ENCODE results near the gene PPBP. TPM values are rescaled to one million over a fixed set of nuclear protein-coding genes. Genes with fewer than 3 reads are reported as not detected.

Gene PPBP
- total RNA-seq, 1 experiment from 2014 or later, result not detected

GRCh38 chr4:74021601-74022000 is 33.6 kb upstream of the PPBP start:
- H3K27ac ChIP-seq (ENCODE audit: low read length), result no peak overlapping the region
- H3K27me3 ChIP-seq (ENCODE audit: low read length), result no peaks in the 10 kb centered on the region
- H3K79me2 ChIP-seq (ENCODE audit: low read length), result no peaks in the 10 kb centered on the region
- no peak for DNase-seq
- no peak overlapping the region for H3K9ac ChIP-seq (ENCODE audit: low read length)
- no peak overlapping the region for H2AFZ ChIP-seq (ENCODE audit: low read length)
- no peaks in the 10 kb centered on the region for H3K9me3 ChIP-seq (ENCODE audit: low read length)
- H3K4me3 ChIP-seq (ENCODE audit: low read length), result no peak overlapping the region
- H3K4me2 ChIP-seq (ENCODE audit: low read depth, low read length, poor library complexity, severe bottlenecking), result no peak overlapping the region
- H3K4me1 ChIP-seq (ENCODE audit: low read length), result no peaks in the 10 kb centered on the region
- H4K20me1 ChIP-seq (ENCODE audit: insufficient read depth, low read depth, low read length), result no peaks in the 10 kb centered on the region
- H3K36me3 ChIP-seq (ENCODE audit: insufficient read depth, low read length), result no peaks in the 10 kb centered on the region
- no peaks in the 10 kb centered on the region for H3K9me2 ChIP-seq (replicated peaks; ENCODE audit: insufficient read depth, low read length)

GRCh38 chr4:74018771-74019170 is 30.8 kb upstream of the PPBP start:
- H3K27me3 ChIP-seq (ENCODE audit: low read length), result no peaks in the 10 kb centered on the region
- no peaks in the 10 kb centered on the region for H3K9me2 ChIP-seq (replicated peaks; ENCODE audit: insufficient read depth, low read length)
- DNase-seq, result no peak
- H3K9ac ChIP-seq (ENCODE audit: low read length), result no peak overlapping the region
- no peaks in the 10 kb centered on the region for H4K20me1 ChIP-seq (ENCODE audit: insufficient read depth, low read depth, low read length)
- H3K36me3 ChIP-seq (ENCODE audit: insufficient read depth, low read length), result no peaks in the 10 kb centered on the region
- H2AFZ ChIP-seq (ENCODE audit: low read length), result no peak overlapping the region
- H3K27ac ChIP-seq (ENCODE audit: low read length), result no peak overlapping the region
- no peaks in the 10 kb centered on the region for H3K4me1 ChIP-seq (ENCODE audit: low read length)
- H3K4me2 ChIP-seq (ENCODE audit: low read depth, low read length, poor library complexity, severe bottlenecking), result no peak overlapping the region
- H3K9me3 ChIP-seq (ENCODE audit: low read length), result no peaks in the 10 kb centered on the region
- no peaks in the 10 kb centered on the region for H3K79me2 ChIP-seq (ENCODE audit: low read length)
- no peak overlapping the region for H3K4me3 ChIP-seq (ENCODE audit: low read length)

GRCh38 chr4:74018116-74018515 is 30.1 kb upstream of the PPBP start:
- Histone ChIP-seq H3K27me3 (ENCODE audit: low read length) (no peaks in the 10 kb centered on the region), H3K36me3 (ENCODE audit: insufficient read depth, low read length) (no peaks in the 10 kb centered on the region), H3K9ac (ENCODE audit: low read length) (no peak overlapping the region), H3K27ac (ENCODE audit: low read length) (no peak overlapping the region), H3K79me2 (ENCODE audit: low read length) (no peaks in the 10 kb centered on the region), H3K9me2 (replicated peaks; ENCODE audit: insufficient read depth, low read length) (no peaks in the 10 kb centered on the region), H3K9me3 (ENCODE audit: low read length) (no peaks in the 10 kb centered on the region), H3K4me3 (ENCODE audit: low read length) (no peak overlapping the region), H2AFZ (ENCODE audit: low read length) (no peak overlapping the region), H4K20me1 (ENCODE audit: insufficient read depth, low read depth, low read length) (no peaks in the 10 kb centered on the region), H3K4me2 (ENCODE audit: low read depth, low read length, poor library complexity, severe bottlenecking) (no peak overlapping the region), H3K4me1 (ENCODE audit: low read length) (no peaks in the 10 kb centered on the region)
- no peak for DNase-seq

GRCh38 chr4:74016068-74016467 is 28.1 kb upstream of the PPBP start:
- Histone ChIP-seq H3K27ac (ENCODE audit: low read length) (no peak overlapping the region), H4K20me1 (ENCODE audit: insufficient read depth, low read depth, low read length) (no peaks in the 10 kb centered on the region), H3K79me2 (ENCODE audit: low read length) (no peaks in the 10 kb centered on the region), H3K27me3 (ENCODE audit: low read length) (no peaks in the 10 kb centered on the region), H3K9me3 (ENCODE audit: low read length) (no peaks in the 10 kb centered on the region), H3K4me1 (ENCODE audit: low read length) (no peaks in the 10 kb centered on the region), H3K9me2 (replicated peaks; ENCODE audit: insufficient read depth, low read length) (no peaks in the 10 kb centered on the region), H3K4me2 (ENCODE audit: low read depth, low read length, poor library complexity, severe bottlenecking) (no peak overlapping the region), H3K9ac (ENCODE audit: low read length) (no peak overlapping the region), H3K4me3 (ENCODE audit: low read length) (no peak overlapping the region), H3K36me3 (ENCODE audit: insufficient read depth, low read length) (no peaks in the 10 kb centered on the region), H2AFZ (ENCODE audit: low read length) (no peak overlapping the region)
- DNase-seq, result no peak

GRCh38 chr4:74015126-74015780 is 27.3 kb upstream of the PPBP start:
- Histone ChIP-seq H3K9me2 (replicated peaks; ENCODE audit: insufficient read depth, low read length) (no peaks in the 10 kb centered on the region), H3K9me3 (ENCODE audit: low read length) (no peaks in the 10 kb centered on the region), H3K4me1 (ENCODE audit: low read length) (no peaks in the 10 kb centered on the region), H3K36me3 (ENCODE audit: insufficient read depth, low read length) (no peaks in the 10 kb centered on the region), H3K27ac (ENCODE audit: low read length) (no peak overlapping the region), H3K4me2 (ENCODE audit: low read depth, low read length, poor library complexity, severe bottlenecking) (no peak overlapping the region), H4K20me1 (ENCODE audit: insufficient read depth, low read depth, low read length) (no peaks in the 10 kb centered on the region), H3K9ac (ENCODE audit: low read length) (no peak overlapping the region), H3K27me3 (ENCODE audit: low read length) (no peaks in the 10 kb centered on the region), H3K79me2 (ENCODE audit: low read length) (no peaks in the 10 kb centered on the region), H2AFZ (ENCODE audit: low read length) (no peak overlapping the region), H3K4me3 (ENCODE audit: low read length) (no peak overlapping the region)
- DNase-seq, result no peak

- H3K36me3 ChIP-seq (ENCODE audit: insufficient read depth, low read length), result no peaks in the 10 kb centered on the region
- H3K27me3 ChIP-seq (ENCODE audit: low read length), result no peaks in the 10 kb centered on the region
- no peaks in the 10 kb centered on the region for H3K9me3 ChIP-seq (ENCODE audit: low read length)
- H2AFZ ChIP-seq (ENCODE audit: low read length), result no peak overlapping the region
- no peaks in the 10 kb centered on the region for H4K20me1 ChIP-seq (ENCODE audit: insufficient read depth, low read depth, low read length)
- no peak for DNase-seq
- no peak overlapping the region for H3K27ac ChIP-seq (ENCODE audit: low read length)
- no peaks in the 10 kb centered on the region for H3K79me2 ChIP-seq (ENCODE audit: low read length)
- H3K4me3 ChIP-seq (ENCODE audit: low read length), result no peak overlapping the region
- no peaks in the 10 kb centered on the region for H3K9me2 ChIP-seq (replicated peaks; ENCODE audit: insufficient read depth, low read length)
- H3K4me2 ChIP-seq (ENCODE audit: low read depth, low read length, poor library complexity, severe bottlenecking), result no peak overlapping the region
- H3K4me1 ChIP-seq (ENCODE audit: low read length), result no peaks in the 10 kb centered on the region
- H3K9ac ChIP-seq (ENCODE audit: low read length), result no peak overlapping the region
Measured at GRCh38 chr4:74014332-74014731, 26.3 kb upstream of the PPBP start.

GRCh38 chr4:74013264-74013663 is 25.3 kb upstream of the PPBP start:
- H4K20me1 ChIP-seq (ENCODE audit: insufficient read depth, low read depth, low read length), result no peaks in the 10 kb centered on the region
- H3K27me3 ChIP-seq (ENCODE audit: low read length), result no peaks in the 10 kb centered on the region
- H3K4me2 ChIP-seq (ENCODE audit: low read depth, low read length, poor library complexity, severe bottlenecking), result no peak overlapping the region
- H3K9me2 ChIP-seq (replicated peaks; ENCODE audit: insufficient read depth, low read length), result no peaks in the 10 kb centered on the region
- H3K9me3 ChIP-seq (ENCODE audit: low read length), result no peaks in the 10 kb centered on the region
- no peak overlapping the region for H3K27ac ChIP-seq (ENCODE audit: low read length)
- no peaks in the 10 kb centered on the region for H3K36me3 ChIP-seq (ENCODE audit: insufficient read depth, low read length)
- no peak overlapping the region for H3K4me3 ChIP-seq (ENCODE audit: low read length)
- no peak overlapping the region for H3K9ac ChIP-seq (ENCODE audit: low read length)
- H3K4me1 ChIP-seq (ENCODE audit: low read length), result no peaks in the 10 kb centered on the region
- DNase-seq, result no peak
- H3K79me2 ChIP-seq (ENCODE audit: low read length), result no peaks in the 10 kb centered on the region
- H2AFZ ChIP-seq (ENCODE audit: low read length), result no peak overlapping the region

- no peak overlapping the region for H2AFZ ChIP-seq (ENCODE audit: low read length)
- no peak overlapping the region for H3K27ac ChIP-seq (ENCODE audit: low read length)
- no peaks in the 10 kb centered on the region for H3K27me3 ChIP-seq (ENCODE audit: low read length)
- H3K9ac ChIP-seq (ENCODE audit: low read length), result no peak overlapping the region
- no peaks in the 10 kb centered on the region for H3K36me3 ChIP-seq (ENCODE audit: insufficient read depth, low read length)
- H3K79me2 ChIP-seq (ENCODE audit: low read length), result no peaks in the 10 kb centered on the region
- no peaks in the 10 kb centered on the region for H4K20me1 ChIP-seq (ENCODE audit: insufficient read depth, low read depth, low read length)
- no peak overlapping the region for H3K4me3 ChIP-seq (ENCODE audit: low read length)
- H3K4me1 ChIP-seq (ENCODE audit: low read length), result no peaks in the 10 kb centered on the region
- no peak overlapping the region for H3K4me2 ChIP-seq (ENCODE audit: low read depth, low read length, poor library complexity, severe bottlenecking)
- no peak for DNase-seq
- H3K9me2 ChIP-seq (replicated peaks; ENCODE audit: insufficient read depth, low read length), result no peaks in the 10 kb centered on the region
- no peaks in the 10 kb centered on the region for H3K9me3 ChIP-seq (ENCODE audit: low read length)
Measured at GRCh38 chr4:74012130-74012529, 24.1 kb upstream of the PPBP start.

GRCh38 chr4:74009307-74009706 is 21.3 kb upstream of the PPBP start:
- no peak overlapping the region for H2AFZ ChIP-seq (ENCODE audit: low read length)
- no peak overlapping the region for H3K9ac ChIP-seq (ENCODE audit: low read length)
- no peak for DNase-seq
- H3K27ac ChIP-seq (ENCODE audit: low read length), result no peak overlapping the region
- no peaks in the 10 kb centered on the region for H3K4me1 ChIP-seq (ENCODE audit: low read length)
- no peaks in the 10 kb centered on the region for H3K36me3 ChIP-seq (ENCODE audit: insufficient read depth, low read length)
- H3K9me2 ChIP-seq (replicated peaks; ENCODE audit: insufficient read depth, low read length), result no peaks in the 10 kb centered on the region
- no peaks in the 10 kb centered on the region for H4K20me1 ChIP-seq (ENCODE audit: insufficient read depth, low read depth, low read length)
- no peaks in the 10 kb centered on the region for H3K79me2 ChIP-seq (ENCODE audit: low read length)
- H3K9me3 ChIP-seq (ENCODE audit: low read length), result no peaks in the 10 kb centered on the region
- H3K4me2 ChIP-seq (ENCODE audit: low read depth, low read length, poor library complexity, severe bottlenecking), result no peak overlapping the region
- no peaks in the 10 kb centered on the region for H3K27me3 ChIP-seq (ENCODE audit: low read length)
- H3K4me3 ChIP-seq (ENCODE audit: low read length), result no peak overlapping the region

Measured in Karpas-422 (cell line).